K562 (cell line): ENCODE data around the gene SLAMF7. TPM values are rescaled to one million over a fixed set of nuclear protein-coding genes. Genes with fewer than 3 reads are reported as not detected.

Experiments used
- ATAC-seq: fragments of 200-7000 bp; cut with Tn5 transposase; 3 replicates; pipeline ENCODE4 v1.9.1; 2020; ENCODE audit warnings: moderate library complexity
- BruUV-seq: library from RNA; stranded (reverse); fragments of 400-500 nt; replicated peaks from 2 replicates; lab custom pipeline; 2021; lab: Mats Ljungman, UMichigan
- CTCF ChIA-PET: fragments of 300-600 bp; formaldehyde crosslinking; extraction: SDS; loops from one replicate; lab custom pipeline; 2021; ENCODE audit warnings: low intra/inter-chr PET ratio; lab: Yijun Ruan, JAX
- POLR2A ChIA-PET: fragments of 300-600, 350-650 bp; sonication (Branson Sonifier 250); formaldehyde crosslinking; extraction: SDS; loops from one replicate; lab custom pipeline; 2021; ENCODE audit warnings: antibody characterized with exemption, inconsistent platforms; lab: Yijun Ruan, JAX
- DNase-seq, 4 experiments: peaks; one replicate each; pipeline versions ENCODE4 v3.0.0 to v3.0.0-alpha.2; 2011 to 2018; ENCODE audit warnings: low spot score in 3 of 4, mixed read lengths in 3 of 4; ENCODE audit errors: extremely low read depth in 1 of 4
- FAIRE-seq: peaks from 2 replicates; lab custom pipeline; 2011; peaks lifted over from hg19 to GRCh38; lab: Jason Lieb, UNC
- H2AFZ ChIP-seq: 2 replicates; pipeline ENCODE4 v1.6.0; 2011; ENCODE audit warnings: low read depth, low read length, control low read depth, inconsistent platforms
- H3K27ac ChIP-seq: fragments of 200-600 bp; 3 replicates; pipeline ENCODE4 v1.8.0; 2011; ENCODE audit warnings: low read depth, mild to moderate bottlenecking, control low read depth, inconsistent platforms, low read length, moderate library complexity, mixed read lengths; ENCODE audit errors: extremely low read depth
- H3K27me3 ChIP-seq, 2 experiments: fragments of 300-600 bp in 1 of 2; 2 replicates in 1 of 2; 3 replicates in 1 of 2; pipeline versions ENCODE4 v1.6.0 to v1.8.0; 2011; ENCODE audit warnings: inconsistent platforms in 2 of 2, low read length in 2 of 2, mild to moderate bottlenecking in 1 of 2, mixed read lengths in 1 of 2, moderate library complexity in 1 of 2; ENCODE audit not compliant: control insufficient read depth in 2 of 2, insufficient read depth in 2 of 2
- H3K36me3 ChIP-seq: fragments of 300-600 bp; 3 replicates; pipeline ENCODE4 v1.8.0; 2011; ENCODE audit warnings: mild to moderate bottlenecking, low read length, inconsistent platforms; ENCODE audit not compliant: control insufficient read depth, insufficient read depth
- H3K4me1 ChIP-seq, 2 experiments: fragments of 200-600 bp in 1 of 2; replicated peaks in 1 of 2; 2 replicates in 1 of 2; 3 replicates in 1 of 2; pipeline versions ENCODE4 v1.5.1 to v1.8.0; 2011; ENCODE audit warnings: inconsistent platforms in 2 of 2, low read length in 2 of 2, mild to moderate bottlenecking in 1 of 2, mixed read lengths in 1 of 2, moderate library complexity in 1 of 2; ENCODE audit not compliant: control insufficient read depth in 2 of 2, insufficient read depth in 2 of 2
- H3K4me2 ChIP-seq: 2 replicates; pipeline ENCODE4 v1.6.1; 2011; ENCODE audit warnings: low read length, control low read depth, inconsistent platforms, mixed read lengths; ENCODE audit not compliant: insufficient read depth
- H3K4me3 ChIP-seq: fragments of 200-600 bp; sonication (generic), shearing (Covaris generic); 2 replicates; pipeline ENCODE4 v1.5.1; 2016; ENCODE audit warnings: control low read depth, inconsistent platforms
- H3K79me2 ChIP-seq: fragments of 200-600 bp; 3 replicates; pipeline ENCODE4 v1.8.0; 2011; ENCODE audit warnings: low read length, inconsistent platforms; ENCODE audit not compliant: control insufficient read depth, insufficient read depth
- H3K9ac ChIP-seq, 2 experiments: 2 replicates each; pipeline versions ENCODE4 v1.6.0 to v1.6.1; 2011; ENCODE audit warnings: low read depth in 2 of 2, low read length in 2 of 2, control low read depth in 1 of 2, inconsistent platforms in 1 of 2, mild to moderate bottlenecking in 1 of 2, mixed read lengths in 1 of 2; ENCODE audit not compliant: insufficient read depth in 1 of 2
- H3K9me1 ChIP-seq: one replicate; pipeline ENCODE4 v1.6.0; 2011; ENCODE audit warnings: inconsistent platforms, mild to moderate bottlenecking, low read length, moderate library complexity; ENCODE audit not compliant: control insufficient read depth, insufficient read depth
- H3K9me3 ChIP-seq: replicated peaks from 2 replicates; pipeline ENCODE4 v1.5.1; 2011; ENCODE audit warnings: low read depth, low read length, inconsistent platforms; ENCODE audit not compliant: control insufficient read depth, insufficient read depth
- H4K20me1 ChIP-seq: replicated peaks from 2 replicates; pipeline ENCODE4 v1.6.1; 2011; ENCODE audit warnings: low read length, inconsistent platforms, mixed read lengths; ENCODE audit not compliant: control insufficient read depth, insufficient read depth
- JUND ChIP-seq, 2 experiments: IDR thresholded peaks; 2 replicates in 1 of 2; 3 replicates in 1 of 2; pipeline ENCODE4 v1.6.1; 2011; ENCODE audit warnings: borderline replicate concordance in 2 of 2, low read depth in 2 of 2, low read length in 2 of 2, improper control_type of control experiment in 1 of 2, missing biosample characterization in 1 of 2, missing genetic modification characterization in 1 of 2, missing genetic modification reagents in 1 of 2
- MEIS2 ChIP-seq: fragments of 450-650 bp; IDR thresholded peaks from 2 replicates; pipeline ENCODE4 v1.6.1; 2014; ENCODE audit warnings: mild to moderate bottlenecking; ENCODE audit not compliant: partially characterized antibody
- PATZ1 ChIP-seq: fragments of 250-450 bp; sonication (Bioruptor Pico); IDR thresholded peaks from 2 replicates; pipeline ENCODE4 v1.5.0; 2020; ENCODE audit warnings: mild to moderate bottlenecking, borderline replicate concordance
- POLR2H ChIP-seq: IDR thresholded peaks from 2 replicates; pipeline ENCODE4 v1.6.1; 2016; ENCODE audit warnings: missing genetic modification characterization, low read depth, mild to moderate bottlenecking, control low read depth, missing compliant biosample characterization, moderate library complexity
- PRPF4 ChIP-seq: fragments of 200-400 bp; formaldehyde crosslinking; IDR thresholded peaks from one replicate; pipeline ENCODE4 v1.6.1; 2017; ENCODE audit warnings: low read length, low read depth, mild to moderate bottlenecking; ENCODE audit not compliant: insufficient read depth, poor library complexity, severe bottlenecking
- RBBP5 ChIP-seq: fragments of 200-600 bp; sonication (generic); IDR thresholded peaks from 2 replicates; pipeline ENCODE4 v1.6.1; 2012; ENCODE audit warnings: borderline replicate concordance, mild to moderate bottlenecking, low read length, control low read depth, inconsistent platforms; ENCODE audit not compliant: insufficient read depth, poor library complexity, severe bottlenecking
- SRSF3 ChIP-seq: fragments of 200-400 bp; formaldehyde crosslinking; IDR thresholded peaks from 2 replicates; pipeline ENCODE4 v1.6.1; 2016; ENCODE audit warnings: mild to moderate bottlenecking, low read length, moderate library complexity; ENCODE audit not compliant: insufficient read depth
- YY1 ChIP-seq, 3 experiments: IDR thresholded peaks; 2 replicates each; pipeline ENCODE4 v1.6.1; 2011; ENCODE audit warnings: low read length in 2 of 3, mild to moderate bottlenecking in 2 of 3, moderate library complexity in 2 of 3, borderline replicate concordance in 1 of 3, control low read depth in 1 of 3, low read depth in 1 of 3; ENCODE audit not compliant: insufficient read depth in 3 of 3, insufficient replicate concordance in 2 of 3, control insufficient read depth in 1 of 3, insufficient read length in 1 of 3; ENCODE audit errors: extremely low read depth in 1 of 3
- ZNF395 ChIP-seq: fragments of 200-800 bp; sonication (Bioruptor generic); IDR thresholded peaks from 2 replicates; pipeline ENCODE4 v1.6.1; 2017; ENCODE audit warnings: missing genetic modification characterization, missing compliant biosample characterization
- ZNF449 ChIP-seq: fragments of 250-450 bp; sonication (Bioruptor Pico); IDR thresholded peaks from 2 replicates; pipeline ENCODE4 v1.8.0; 2022; ENCODE audit warnings: moderate library complexity, mild to moderate bottlenecking, inconsistent platforms
- ZNF655 ChIP-seq: fragments of 250-450 bp; sonication (Bioruptor Pico); IDR thresholded peaks from 2 replicates; pipeline ENCODE4 v1.5.0; 2021
- ZZZ3 ChIP-seq: fragments of 450-650 bp; IDR thresholded peaks from 2 replicates; pipeline ENCODE4 v1.6.1; 2016; ENCODE audit warnings: antibody characterized with exemption, mild to moderate bottlenecking, moderate library complexity
- WGBS: fragments of 100-300 bp; shearing (Covaris generic); methylation state at CpG from one replicate; pipeline ENCODE4 v1.1.6; 2016; ENCODE audit warnings: low coverage, mixed read lengths; ENCODE audit not compliant: insufficient coverage; ENCODE audit errors: missing lambda C conversion rate; 5-methylcytosine and 5-hydroxymethylcytosine counted together
- in situ Hi-C: fragments of 300-500 bp; cut with MboI; formaldehyde crosslinking; loops from 4 replicates; pipeline ENCODE4 v1.15.0; 2018; ENCODE audit warnings: inconsistent platforms, mixed read lengths
- intact Hi-C: fragments of 100-400 bp; cut with micrococcal nuclease; formaldehyde crosslinking; loops from 2 replicates; pipeline ENCODE4 v1.14.2; 2022
- polyA plus RNA-seq, 8 experiments: library from polyadenylated mRNA; depleted of rRNA in 4 of 8; stranded (reverse) in 5 of 8; unstranded in 3 of 8; fragments of >200 nt; fragmentation: Nextera tagmentation in 2 of 8; fragmentation: Illumina TruSeq in 1 of 8; extraction: Ambion mirVana in 2 of 8; extraction: Trizol in 1 of 8; gene quantifications; 2 replicates each; pipeline versions ENCODE4 v1.2.1 to v1.2.3, GENCODE V29; 2011 to 2014; ENCODE audit warnings: inconsistent platforms in 1 of 8, missing spikeins in 1 of 8
- total RNA-seq, 7 experiments: library from RNA; depleted of rRNA in 6 of 7; stranded (reverse); fragments of >200 nt in 6 of 7; fragmentation: Illumina TruSeq in 2 of 7; extraction: Trizol in 2 of 7; gene quantifications; 2 replicates each; pipeline versions ENCODE4 v1.2.1 to v1.2.3, GENCODE V29; 2011 to 2021; ENCODE audit warnings: low replicate concordance in 1 of 7

Gene SLAMF7
- total and polyA plus RNA-seq, 9 of the 15 experiments (the other 6 are each of a cell fraction or from before 2014, with no cell fraction given): 0.11 to 1.2 (median 0.22) TPM; not detected in 2

GRCh38 chr1:160800645-160801408 is 61.8 kb downstream of the SLAMF7 start:
- H3K79me2 ChIP-seq: no peaks in the 10 kb centered on the region
- CTCF ChIA-PET: no interaction called here
- POLR2A ChIA-PET: no interaction called here
- TF ChIP-seq ZNF655 (CRISPR knock-in tag) (no peak), PRPF4 (no peak), YY1 (IDR thresholded peaks at IDR 0.05; ENCODE audit: borderline replicate concordance in 1 of 3, control insufficient read depth in 1 of 3, extremely low read depth in 1 of 3, insufficient read depth in 3 of 3, insufficient read length in 1 of 3, insufficient replicate concordance in 2 of 3, low read depth in 1 of 3, low read length in 2 of 3) (no peak), MEIS2 (no peak), ZZZ3 (no peak), POLR2H (tag) (no peak), JUND (IDR thresholded peaks at IDR 0.05; ENCODE audit: borderline replicate concordance, low read depth, low read length) (no peak), JUND (tag; IDR thresholded peaks at IDR 0.05; ENCODE audit: borderline replicate concordance, low read depth, low read length) (no peak), ZNF449 (CRISPR knock-in tag) (no peak), RBBP5 (no peak), SRSF3 (no peak), PATZ1 (no peak), ZNF395 (CRISPR knock-in tag) (no peak)

More at GRCh38 chr1:160800645-160801408, 61.8 kb downstream of the SLAMF7 start:
- intact Hi-C loops (no loop called here), in situ Hi-C loops (no loop called here)
- no TSS peak for BruUV-seq
- H2AFZ ChIP-seq: no peak overlapping the region
- H3K4me3 ChIP-seq: no peak overlapping the region
- H3K9me1 ChIP-seq: no peaks in the 10 kb centered on the region
- H3K9me3 ChIP-seq: no peaks in the 10 kb centered on the region
- H4K20me1 ChIP-seq: no peaks in the 10 kb centered on the region; the same call in 1 of the 2 replicates
- no peak overlapping the region for H3K4me2 ChIP-seq
- peaks cover 5 to 15% of the 10 kb centered on the region in 2 experiments; a peak in 4 of 5 replicates for H3K27me3 ChIP-seq
- H3K36me3 ChIP-seq: no peaks in the 10 kb centered on the region
- DNase-seq (no peak), FAIRE-seq (no peak), ATAC-seq (no peak)
- H3K9ac ChIP-seq: no peak overlapping the region
- H3K27ac ChIP-seq: no peak overlapping the region
- WGBS: 1% methylated on average over 4 of the region's 4 CpGs
- H3K4me1 ChIP-seq: peaks cover 0 to 8% of the 10 kb centered on the region in 2 experiments; a peak in 1 of 5 replicates
